Measurements from ENCODE around the gene IER5L.

Gene IER5L

DNA sequence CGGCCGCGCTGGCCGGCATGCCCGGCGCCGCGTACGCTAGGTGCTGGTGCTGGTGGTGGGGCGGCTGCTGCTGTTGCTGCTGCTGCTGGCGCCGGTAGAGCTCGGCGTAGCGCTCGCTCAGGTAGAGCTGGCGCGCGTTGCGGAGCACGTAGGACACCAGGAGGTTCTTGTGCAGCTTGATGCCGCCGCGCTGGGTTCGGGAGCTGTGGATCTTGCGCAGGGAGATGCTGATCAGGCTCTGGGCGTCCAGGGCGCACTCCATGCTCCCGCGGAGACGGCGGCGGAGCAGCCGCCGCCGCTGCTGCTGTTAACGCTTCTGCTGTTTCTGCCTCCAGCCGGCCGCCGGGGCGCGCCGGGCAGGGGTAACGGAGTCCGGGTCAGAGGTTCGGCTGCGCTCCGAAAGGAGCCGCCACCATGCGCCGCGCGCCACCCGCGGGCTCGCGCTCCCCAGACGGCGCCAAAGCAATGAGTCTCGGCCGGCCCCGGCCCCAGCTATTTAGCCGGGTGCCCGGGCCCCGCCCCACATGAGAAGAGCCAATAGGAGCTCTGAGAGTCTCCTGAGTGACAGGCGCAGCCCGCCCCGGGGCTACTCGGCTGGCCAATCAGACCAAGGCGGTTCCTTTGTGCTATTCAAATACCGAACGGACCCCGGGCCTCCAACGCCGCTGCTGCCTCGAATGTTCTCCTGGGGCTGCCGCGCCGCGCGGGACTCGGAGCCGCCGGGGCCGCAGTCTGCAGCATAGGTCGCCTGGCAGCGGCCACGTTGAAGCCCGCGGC lies at the start of gene IER5L:
Gene IER5L (minus strand): TSS at position 471 of the 777 bp plus-strand sequence. CDS start 209 bp downstream, at position 262.
- DNase-seq (ENCODE audit: low read depth), result peak; percentile 93

DNA sequence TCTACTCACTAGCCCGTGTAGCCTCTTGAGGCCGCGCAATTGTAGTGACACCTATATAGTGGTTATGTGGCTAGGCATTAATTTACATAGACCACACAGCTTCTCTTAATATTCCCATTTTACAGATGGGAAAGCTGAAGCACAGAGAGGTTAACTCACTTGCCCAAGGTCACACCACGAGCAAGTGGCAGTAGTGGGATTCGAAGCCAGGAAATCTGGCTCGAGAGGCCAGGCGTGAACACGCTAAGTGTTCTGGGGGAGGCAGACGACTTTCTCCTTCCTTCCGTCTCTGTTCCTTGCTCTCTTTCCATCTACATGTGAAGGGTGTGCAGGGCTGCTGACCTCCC lies 49.8 kb upstream of the IER5L start:
- DNase-seq (ENCODE audit: low read depth), result no peak

DNA sequence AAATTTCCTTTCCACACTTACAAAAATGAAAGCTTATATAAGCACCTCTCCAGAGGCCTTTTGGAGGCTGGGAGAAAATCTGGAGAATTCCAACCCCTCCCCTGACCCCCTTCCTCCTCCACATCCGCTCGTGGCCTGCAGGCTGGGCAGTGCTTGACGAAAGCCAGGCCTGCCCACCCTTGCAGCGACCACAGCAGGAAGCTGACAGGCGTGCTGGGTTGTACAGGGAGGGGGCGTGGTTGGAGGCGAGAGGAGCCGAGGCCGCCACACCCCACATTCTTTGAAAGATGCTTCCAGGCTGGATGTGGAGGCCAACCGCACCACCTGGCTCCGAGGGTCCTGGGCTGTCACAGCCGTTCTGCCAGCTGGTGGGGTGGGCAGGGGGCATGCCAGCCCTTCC lies 47.8 kb upstream of the IER5L start:
- DNase-seq (ENCODE audit: low read depth), result peak; percentile 51

DNA sequence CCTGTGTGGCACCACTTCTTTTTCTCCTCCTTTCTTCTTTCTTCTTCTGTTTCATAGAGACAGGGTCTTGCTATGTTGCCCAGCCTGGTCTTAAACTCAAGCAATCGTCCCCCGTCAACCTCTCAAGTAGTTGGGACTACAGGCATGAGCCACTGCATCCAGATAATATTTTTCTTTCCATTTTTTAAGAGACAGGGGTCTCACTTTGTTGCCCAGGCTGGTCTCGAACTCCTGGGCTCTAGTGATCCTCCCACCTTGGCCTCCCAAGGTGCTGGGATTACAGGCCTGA lies 47.4 kb upstream of the IER5L start:
- no peak for DNase-seq (ENCODE audit: low read depth)

DNA sequence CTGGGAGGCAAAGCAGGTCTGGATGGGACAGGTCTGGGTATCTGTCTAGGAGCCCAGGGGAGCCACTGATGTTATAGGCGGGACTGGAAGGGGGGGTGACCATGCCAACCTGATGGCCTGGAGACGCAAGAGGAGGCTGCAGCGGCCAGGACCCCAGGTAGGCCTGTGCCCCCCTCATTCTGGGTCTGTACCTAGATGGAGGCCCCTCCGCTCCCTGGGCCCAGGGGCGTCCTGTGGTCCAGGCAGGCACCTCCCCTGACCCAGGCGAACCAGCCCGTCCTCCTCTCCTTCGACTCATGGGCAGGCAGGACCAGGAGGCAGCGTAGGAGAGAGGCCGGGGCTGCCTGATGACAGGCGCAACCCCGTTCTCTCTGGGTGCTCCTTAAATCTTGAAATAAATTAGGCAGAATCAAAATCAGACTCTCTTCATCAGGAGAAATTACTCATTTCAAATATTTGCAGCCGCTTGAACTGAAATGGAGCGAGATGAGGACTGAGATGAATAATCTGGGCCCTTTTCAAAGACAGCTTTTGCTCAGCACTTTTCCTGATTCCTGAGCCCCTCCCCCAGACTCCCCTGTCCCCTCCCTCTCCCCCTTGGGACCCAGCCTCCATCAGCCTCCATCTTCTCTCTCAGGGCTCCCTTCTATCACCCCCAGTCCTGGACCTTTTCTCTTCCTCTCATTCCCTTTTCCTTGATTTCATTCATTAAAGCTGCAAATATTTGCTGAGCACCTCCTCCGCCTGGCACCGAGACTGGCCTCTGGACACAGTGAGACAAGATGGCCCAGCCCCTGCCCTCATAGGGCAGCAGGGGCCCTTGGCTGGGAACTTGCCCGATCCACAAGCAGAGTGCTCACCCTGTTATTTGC lies 46.8 kb upstream of the IER5L start:
- DNase-seq (ENCODE audit: low read depth), result no peak

DNA sequence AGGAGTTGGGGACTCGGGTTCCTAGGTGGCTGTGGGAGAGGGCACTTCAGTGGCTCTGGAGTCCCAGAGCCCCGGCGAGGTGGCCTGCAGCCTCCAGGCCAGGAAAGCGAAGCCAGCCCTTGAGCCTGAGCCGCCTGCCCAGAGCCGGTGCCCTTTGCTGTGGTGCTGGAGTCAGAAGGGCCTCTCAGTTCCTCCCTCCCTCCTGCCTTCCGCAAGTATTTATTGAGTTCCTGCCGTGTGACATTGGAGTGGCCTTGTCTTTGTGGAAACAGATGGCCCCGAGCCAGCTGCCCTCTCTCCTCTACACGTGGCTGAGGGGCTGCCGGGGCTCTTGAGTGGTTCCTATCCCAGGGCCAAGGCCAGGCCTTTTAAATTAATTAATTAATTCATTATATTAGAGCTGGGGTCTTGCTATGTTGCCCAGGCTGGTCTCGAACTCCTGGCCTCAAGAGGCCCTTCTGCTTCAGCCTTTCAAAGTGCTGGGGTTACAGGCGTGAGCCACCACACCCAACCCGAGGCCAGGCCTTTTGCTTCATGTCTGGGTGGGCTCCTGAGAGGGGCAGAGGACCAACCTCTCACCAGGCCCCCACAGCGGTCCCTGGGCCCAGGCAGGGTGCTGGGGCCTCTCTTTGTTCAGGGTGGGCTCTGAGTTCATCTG lies 45.6 kb upstream of the IER5L start:
- no peak for DNase-seq (ENCODE audit: low read depth)

DNA sequence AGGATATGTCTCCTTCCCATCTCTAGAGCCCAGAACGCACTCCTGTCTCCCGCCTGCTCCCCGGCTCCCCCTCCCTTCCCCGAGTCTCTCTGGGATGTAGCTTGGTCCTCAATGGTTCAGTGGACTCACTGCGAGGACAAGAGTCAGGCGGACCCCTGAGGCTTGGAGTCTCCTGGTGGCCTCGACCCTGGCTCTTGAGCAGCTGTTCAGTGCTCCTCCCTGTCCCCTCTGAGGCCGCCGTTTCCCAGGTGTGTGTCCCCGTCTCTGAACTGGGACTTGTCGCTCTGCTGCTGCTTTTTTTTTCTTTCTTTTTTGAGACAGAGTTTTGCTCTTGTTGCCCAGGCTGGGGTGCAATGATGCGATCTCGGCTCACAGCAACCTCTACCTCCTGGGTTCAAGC lies 44.8 kb upstream of the IER5L start:
- DNase-seq (ENCODE audit: low read depth), result no peak

DNA sequence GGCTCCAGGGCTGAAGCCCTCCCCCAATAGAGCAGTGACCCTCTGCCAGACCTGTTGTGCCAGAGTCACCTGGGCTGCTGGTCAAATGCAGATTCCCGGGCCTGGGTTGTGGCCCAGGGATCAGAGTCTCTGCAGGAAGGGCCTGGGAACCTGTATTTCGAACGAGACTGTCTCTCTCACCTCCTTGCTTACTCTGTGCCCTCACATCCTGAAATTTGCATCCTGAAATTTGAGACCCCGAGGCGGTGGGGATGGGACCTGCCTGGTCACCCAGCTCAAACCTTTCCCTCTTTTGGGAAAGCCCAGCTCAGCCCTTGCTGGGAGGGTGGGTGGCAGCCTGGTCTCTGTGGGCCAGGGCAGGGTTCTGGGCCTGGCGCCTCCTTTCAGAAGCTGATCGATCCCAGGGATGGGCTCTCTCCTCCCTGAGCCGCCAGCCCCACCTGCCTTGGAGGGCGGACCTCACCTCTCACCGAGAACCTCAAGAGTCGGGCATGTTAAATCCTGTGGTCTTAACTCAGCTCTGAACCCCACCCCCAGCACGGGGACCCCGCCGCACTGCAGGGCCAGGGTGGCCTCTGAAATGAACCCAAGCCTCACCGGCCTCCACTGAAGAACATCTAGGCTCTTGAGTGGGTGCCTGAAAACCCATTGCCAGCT lies 44.0 kb upstream of the IER5L start:
- DNase-seq (ENCODE audit: low read depth), result no peak

DNA sequence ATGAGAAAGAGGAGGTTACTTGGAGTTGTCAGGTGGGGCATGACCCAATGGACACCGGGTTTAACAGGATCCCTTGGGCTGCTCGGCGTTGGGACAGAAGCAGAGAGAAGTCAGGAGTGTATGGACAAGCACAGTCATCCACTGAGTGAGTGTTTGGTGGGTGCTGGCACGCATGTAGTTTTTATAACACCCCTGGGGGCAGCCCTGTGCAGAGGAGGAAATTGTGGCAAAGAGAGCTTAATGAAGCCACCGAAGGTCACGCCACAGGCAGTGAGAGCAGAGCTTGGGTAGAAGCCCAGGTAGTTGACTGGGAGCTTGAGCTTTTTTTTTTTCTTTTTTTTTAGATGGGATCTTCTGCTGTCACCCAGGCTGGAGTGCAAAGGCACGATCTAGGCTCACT lies 43.2 kb upstream of the IER5L start:
- no peak for DNase-seq (ENCODE audit: low read depth)

DNA sequence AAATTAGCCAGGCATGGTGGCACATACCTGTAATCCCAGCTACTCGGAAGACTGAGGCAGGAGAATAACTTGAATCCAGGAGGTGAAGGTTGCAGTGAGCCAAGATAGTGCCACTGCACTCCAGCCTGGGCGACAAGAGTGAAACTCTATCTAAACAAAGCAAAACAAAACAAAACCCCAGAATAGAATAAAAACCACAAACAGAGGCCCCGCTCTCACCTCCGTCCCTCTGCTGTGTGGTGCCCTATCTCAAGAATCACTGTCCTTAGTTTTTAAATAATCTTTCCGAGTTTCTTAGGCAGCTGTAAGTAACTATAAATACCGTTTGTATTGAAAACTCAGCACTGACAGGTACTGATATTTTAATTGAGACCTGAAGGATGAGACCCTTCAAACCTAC lies 42.7 kb upstream of the IER5L start:
- no peak for DNase-seq (ENCODE audit: low read depth)

DNA sequence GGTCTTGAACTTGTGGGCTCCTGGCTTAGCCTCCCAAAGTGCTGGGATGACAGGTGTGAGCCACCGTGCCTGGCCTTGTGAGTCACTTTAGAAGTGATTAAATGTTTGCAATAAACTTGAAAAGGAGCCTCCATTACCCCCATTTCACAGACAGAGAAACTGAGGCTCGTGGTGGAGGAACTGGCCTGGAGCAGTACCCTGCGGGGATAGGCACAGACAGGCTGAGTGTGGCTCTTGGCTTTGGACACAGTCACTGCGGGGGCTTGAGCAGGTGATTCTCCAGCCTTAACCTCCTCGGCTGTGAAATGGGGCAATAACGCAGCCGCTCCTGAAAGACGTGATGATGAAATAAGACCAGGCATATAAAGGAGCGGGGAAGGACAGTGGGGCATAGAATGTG lies 40.9 kb upstream of the IER5L start:
- DNase-seq (ENCODE audit: low read depth), result no peak

DNA sequence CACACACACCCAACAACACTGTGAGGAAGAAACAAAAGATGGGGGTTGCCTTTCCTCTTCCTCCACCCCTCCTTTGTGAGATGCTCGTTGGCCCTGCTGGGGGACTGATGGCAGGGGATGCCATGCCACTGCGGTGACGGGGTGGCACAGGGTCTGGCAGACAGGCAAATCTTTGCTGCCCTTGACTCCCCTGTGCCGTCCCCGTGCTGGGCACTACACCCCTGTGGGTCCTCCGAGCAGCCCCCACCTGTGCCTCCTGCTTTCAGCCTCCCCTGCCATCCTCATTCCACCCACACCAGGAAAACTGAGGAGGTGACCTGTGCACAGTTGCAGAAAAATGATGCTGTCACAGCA lies 40.2 kb upstream of the IER5L start:
- DNase-seq (ENCODE audit: low read depth), result no peak

DNA sequence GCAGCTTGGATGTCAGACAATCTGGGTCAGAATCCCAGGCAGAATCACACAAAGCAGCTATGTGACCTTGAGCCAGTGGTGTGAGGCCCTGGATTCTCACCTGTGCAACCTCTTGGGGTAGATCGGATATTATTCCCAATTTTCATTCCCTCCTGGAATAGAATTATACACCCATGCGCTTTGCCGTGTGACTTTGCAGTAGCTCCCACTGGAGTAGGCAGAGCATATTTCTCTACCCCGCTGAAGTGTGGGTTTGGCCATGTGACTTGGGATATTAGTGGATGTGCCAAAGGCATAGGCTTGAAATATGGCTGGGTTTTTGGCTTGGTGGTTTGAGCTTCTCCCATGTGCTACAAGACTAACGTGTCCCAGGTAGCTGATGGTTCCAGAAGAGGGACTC lies 35.5 kb upstream of the IER5L start:
- DNase-seq (ENCODE audit: low read depth), result no peak

DNA sequence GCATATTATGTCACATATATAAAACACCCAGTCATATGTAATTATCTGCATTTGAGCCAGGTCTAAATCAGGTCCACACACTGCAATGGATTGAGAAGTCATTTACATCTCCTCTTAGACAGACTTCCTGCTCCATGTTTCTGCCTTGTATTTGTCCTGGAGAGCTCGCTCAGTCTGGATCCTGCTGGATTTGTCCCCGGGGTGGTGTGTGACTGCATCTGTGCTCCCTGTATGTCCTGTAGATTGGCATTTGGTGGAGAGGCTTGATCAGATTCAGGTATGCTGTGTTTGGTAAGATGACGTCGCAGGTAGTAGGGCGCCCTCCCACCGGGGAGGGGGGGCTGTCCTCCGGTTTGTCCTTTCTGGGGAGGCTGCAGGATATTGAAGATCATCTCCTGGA lies 33.6 kb upstream of the IER5L start:
- DNase-seq (ENCODE audit: low read depth), result no peak

DNA sequence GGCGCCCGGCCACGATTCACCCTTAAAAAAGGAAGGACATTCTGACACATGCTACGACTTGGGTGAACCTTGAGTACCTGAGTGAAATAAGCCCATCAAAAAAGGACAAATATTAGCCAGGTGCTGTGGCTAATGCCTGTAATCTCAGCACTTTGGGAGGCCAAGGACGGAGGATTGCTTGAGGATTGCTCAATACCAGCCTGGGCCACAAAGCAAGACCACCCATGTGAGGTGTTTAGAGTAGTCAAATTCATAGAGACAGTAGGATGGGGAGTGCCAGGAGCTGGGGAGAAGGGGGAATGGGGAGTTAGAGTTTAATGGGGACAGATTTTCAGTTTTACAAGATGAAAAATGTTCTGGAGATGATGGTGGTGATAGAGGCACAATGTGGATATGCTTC lies 32.1 kb upstream of the IER5L start:
- no peak for DNase-seq (ENCODE audit: low read depth)

DNA sequence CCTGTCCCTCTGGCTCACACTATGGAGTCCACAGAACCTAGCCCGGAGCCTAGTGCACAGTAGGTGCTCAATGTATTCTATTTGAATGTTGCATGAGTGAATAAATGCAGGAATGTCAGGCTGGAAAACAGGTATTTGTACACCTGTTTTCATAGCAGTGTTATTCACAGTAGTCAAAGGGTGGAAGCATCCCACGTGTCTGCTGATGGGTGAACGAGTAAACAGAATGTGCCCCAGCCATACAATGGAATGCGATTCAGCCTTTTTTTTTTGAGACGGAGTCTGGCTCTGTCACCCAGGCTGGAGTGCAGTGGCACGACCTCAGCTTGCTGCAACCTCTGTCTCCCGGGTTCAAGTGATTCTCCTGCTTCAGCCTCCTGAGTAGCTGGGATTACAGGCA lies 31.5 kb upstream of the IER5L start:
- DNase-seq (ENCODE audit: low read depth), result no peak

DNA sequence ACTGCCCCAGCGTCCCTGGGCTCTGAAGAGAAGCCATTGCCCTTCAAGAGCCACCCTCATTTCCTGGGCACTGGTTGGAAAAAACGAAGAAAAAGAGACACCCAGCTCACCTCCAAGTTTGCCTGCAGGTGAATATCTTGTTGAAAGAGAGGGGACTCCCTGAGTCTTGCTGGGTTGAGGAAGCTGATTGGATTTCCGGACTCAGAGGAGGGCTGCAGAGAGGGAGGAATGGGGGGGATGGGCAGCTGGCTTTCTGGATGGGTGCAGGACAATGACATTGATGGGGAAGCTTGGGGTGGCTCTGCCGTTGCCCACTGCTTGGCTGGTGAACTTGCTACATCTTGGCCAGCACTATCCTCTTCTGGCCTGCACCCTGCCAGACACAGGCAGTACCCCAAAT lies 31.0 kb upstream of the IER5L start:
- no peak for DNase-seq (ENCODE audit: low read depth)

DNA sequence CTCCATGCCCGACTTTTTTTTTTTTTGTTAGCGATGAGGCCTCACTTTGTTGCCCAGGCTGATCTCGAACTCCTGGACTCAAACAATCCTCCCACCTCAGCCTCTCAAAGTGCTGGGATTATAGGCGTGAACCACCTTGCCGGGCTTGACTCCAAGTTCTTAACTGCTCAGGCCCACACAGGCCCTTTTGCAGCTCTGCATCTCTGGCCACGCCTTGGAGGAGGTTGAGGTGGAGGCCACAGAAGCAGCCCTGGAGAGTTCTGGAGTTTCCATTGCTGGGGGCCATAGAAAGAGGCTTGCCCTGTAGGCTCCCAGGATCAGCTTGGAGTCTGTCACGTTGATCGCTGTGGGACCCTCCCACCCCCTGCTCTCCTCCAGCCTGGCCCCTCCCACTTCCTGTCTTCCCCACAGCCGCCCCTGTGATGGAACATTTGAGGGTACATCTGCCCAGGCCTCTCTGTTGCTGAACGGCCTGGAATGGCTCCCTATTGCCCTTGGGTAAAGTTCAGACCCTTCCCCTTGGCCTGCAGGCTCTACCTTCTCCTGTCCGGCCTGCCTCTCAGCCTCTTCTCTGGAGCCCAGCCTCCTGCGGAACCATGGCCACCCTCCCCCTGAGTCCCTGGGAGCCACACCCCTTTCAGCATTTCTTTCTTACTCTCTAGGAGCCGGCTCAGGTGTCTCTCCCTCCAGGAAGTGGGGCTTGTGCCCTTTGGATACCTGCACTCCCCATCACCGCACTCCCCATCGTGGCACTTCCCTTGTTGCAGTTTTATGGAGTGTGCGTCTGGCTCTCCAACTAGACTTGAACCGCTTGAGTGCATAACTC lies 30.4 kb upstream of the IER5L start:
- DNase-seq (ENCODE audit: low read depth), result no peak

DNA sequence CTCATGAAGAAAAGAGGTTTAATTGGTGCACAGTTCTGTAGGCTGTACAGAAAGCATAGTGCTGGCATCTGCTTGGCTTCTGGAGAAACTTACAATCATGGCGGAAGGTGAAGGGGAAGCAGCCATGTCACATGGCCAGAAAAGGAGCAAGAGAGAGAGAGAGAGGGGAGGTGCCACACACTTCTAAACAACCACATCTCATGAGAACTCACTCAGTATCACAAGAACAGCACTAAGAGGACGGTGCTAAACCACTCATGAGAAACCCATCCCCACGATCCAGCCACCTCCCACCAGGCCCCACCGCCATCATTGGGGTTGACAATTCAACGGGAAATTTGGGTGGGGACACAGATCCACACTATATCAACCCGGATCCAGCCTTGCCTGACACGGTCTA lies 28.8 kb upstream of the IER5L start:
- DNase-seq (ENCODE audit: low read depth), result no peak

DNA sequence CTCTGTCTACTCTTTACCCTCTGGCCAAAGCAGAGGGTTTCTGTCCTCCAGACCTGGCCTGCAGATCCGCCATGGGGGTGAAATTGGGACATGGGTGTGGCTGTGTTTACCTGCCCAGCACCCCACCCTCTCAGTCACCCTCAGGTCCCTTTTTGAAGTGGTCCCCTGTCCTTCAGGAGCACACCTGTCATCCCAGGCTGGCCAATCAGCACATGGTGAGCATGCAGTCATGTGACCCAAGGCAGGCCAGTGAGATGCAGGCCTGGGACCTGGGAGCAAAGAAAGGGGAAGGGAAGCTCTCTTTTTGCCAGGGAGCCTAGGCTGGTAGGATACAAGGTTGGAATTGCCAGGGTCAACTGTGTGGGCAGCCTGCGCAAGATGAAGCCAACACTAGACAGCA lies 28.3 kb upstream of the IER5L start:
- no peak for DNase-seq (ENCODE audit: low read depth)

DNA sequence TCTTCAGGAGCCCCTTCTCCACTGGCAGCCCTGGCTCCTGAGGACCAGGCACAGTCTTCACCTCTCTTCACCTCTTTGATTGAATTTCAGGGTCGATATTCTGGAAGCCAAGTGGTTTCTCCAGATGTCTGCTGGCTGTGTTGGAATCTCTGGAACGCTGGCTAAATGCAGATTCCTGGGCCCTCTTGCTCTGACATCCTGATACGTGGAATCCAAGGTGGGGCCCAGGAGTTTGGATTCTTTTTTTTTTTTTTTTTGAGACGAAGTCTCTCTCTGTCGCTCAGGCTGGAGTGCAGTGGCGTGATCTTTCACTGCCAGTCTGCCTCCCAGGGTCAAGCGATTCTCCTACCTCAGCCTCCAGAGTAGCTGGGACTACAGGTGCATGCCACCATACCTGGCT lies 26.8 kb upstream of the IER5L start:
- DNase-seq (ENCODE audit: low read depth), result no peak

DNA sequence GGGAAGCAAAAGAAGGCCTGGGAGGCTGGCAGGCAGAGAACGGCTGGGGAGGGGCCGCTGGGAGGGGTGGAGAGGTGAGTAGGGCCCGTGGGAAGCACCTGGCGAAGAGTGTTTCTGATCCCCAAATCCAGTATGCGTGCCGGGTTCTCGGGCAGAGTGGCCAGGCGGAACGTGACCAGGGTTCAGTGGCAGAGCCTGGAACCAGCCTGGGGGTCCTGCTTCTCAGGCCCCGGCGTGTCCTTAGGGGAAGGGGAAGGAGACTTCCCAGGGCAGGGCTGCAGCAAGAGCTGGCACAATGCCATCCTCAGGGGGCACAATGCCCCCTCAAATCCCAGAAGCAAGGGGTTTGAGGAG lies 25.5 kb upstream of the IER5L start:
- DNase-seq (ENCODE audit: low read depth), result no peak

Measured in fibroblast of gingiva (primary cell).